ENCODE data around the gene KCNMB4. TPM values are rescaled to one million over a fixed set of nuclear protein-coding genes. Genes with fewer than 3 reads are reported as not detected.

KCNMB4 gene
- total and polyA plus RNA-seq, 2 donors (not counting 1 experiment from before 2014, with no cell fraction given) = 0.66 to 0.67 TPM

DNA sequence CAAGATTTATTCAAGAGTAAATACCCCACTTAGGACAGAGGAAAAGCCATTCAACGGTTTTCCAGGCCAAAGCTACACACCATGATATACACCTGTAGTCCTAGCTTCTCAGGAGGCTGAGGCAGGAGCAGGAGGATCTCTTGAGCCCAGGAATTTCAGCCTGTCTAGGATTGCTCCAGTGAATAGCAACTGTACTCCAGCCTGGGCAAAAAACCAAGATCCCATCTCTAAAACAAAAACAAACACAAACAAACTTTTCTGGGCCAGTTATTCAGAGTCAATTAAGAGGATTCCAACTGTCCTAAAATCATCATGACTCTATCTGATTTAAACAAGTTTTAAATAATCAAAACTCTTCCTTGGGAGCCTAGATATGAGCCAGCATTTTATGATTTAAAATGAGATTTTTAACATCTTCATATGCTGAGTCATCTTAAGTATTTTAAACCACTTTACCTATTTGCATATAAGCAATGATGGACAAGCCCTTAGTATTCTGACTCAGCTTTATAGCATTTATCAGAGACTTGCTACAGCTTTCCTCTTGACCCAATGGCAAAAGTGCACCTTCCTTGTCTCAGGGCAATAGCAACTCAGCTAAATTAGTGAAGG lies 77.1 kb downstream of the KCNMB4 start:
- no peak overlapping the region for H3K4me2 ChIP-seq (replicated peaks; ENCODE audit: low read depth, low read length, poor library complexity, severe bottlenecking)
- no peaks in the 10 kb centered on the region for H4K20me1 ChIP-seq (ENCODE audit: control insufficient read depth, insufficient read depth, low read length, poor library complexity, severe bottlenecking)
- no peaks in the 10 kb centered on the region for H3K27me3 ChIP-seq (replicated peaks in 1 of 4; ENCODE audit: control extremely low read depth in 1 of 4, control insufficient read depth in 3 of 4, insufficient read depth in 4 of 4, low read length in 3 of 4)
- peaks cover 0 to 2% (median 0%) of the 10 kb centered on the region in 3 donors for H3K9me3 ChIP-seq (ENCODE audit: control extremely low read depth in 1 of 3, control insufficient read depth in 2 of 3, insufficient read depth in 1 of 3, low read length in 2 of 3)
- no peak overlapping the region for H3K27ac ChIP-seq (ENCODE audit: low read length in 2 of 2)
- ChIA-PET CTCF (no interaction called here), POLR2A (no interaction called here)
- Mint-ChIP-seq H3K9me3 (ENCODE audit: insufficient read depth) (no peaks in the 10 kb centered on the region), H3K27me3 (no peaks in the 10 kb centered on the region), H3K4me1 (no peaks in the 10 kb centered on the region), H3K27ac (no peak overlapping the region), H3K4me3 (no peak overlapping the region)
- no peak overlapping the region for H3K9ac ChIP-seq (ENCODE audit: low read length)
- H3K79me2 ChIP-seq (ENCODE audit: control insufficient read depth, insufficient read depth, low read length) = no peaks in the 10 kb centered on the region
- H3K36me3 ChIP-seq (replicated peaks in 1 of 2; ENCODE audit: control extremely low read depth in 1 of 2, control insufficient read depth in 1 of 2, extremely low read depth in 1 of 2, insufficient read depth in 2 of 2, low read length in 1 of 2) = no peaks in the 10 kb centered on the region
- no peaks in the 10 kb centered on the region for H3K4me1 ChIP-seq (ENCODE audit: control insufficient read depth in 2 of 2, insufficient read depth in 2 of 2, low read length in 2 of 2)
- WGBS (ENCODE audit: insufficient coverage) = 0% methylated on average over 1 of the region's 1 CpG
- no peak overlapping the region for H3K4me3 ChIP-seq (ENCODE audit: control extremely low read depth in 1 of 5, extremely low read depth in 1 of 5, insufficient read depth in 1 of 5, low read depth in 2 of 5, low read length in 4 of 5)
- TF ChIP-seq, protein P1, sequence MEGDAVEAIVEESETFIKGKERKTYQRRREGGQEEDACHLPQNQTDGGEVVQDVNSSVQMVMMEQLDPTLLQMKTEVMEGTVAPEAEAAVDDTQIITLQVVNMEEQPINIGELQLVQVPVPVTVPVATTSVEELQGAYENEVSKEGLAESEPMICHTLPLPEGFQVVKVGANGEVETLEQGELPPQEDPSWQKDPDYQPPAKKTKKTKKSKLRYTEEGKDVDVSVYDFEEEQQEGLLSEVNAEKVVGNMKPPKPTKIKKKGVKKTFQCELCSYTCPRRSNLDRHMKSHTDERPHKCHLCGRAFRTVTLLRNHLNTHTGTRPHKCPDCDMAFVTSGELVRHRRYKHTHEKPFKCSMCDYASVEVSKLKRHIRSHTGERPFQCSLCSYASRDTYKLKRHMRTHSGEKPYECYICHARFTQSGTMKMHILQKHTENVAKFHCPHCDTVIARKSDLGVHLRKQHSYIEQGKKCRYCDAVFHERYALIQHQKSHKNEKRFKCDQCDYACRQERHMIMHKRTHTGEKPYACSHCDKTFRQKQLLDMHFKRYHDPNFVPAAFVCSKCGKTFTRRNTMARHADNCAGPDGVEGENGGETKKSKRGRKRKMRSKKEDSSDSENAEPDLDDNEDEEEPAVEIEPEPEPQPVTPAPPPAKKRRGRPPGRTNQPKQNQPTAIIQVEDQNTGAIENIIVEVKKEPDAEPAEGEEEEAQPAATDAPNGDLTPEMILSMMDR (IDR thresholded peaks at IDR 0.05) = no peak
- TF ChIP-seq EZH2 (IDR thresholded peaks at IDR 0.05; ENCODE audit: borderline replicate concordance, insufficient read depth, low read depth, low read length, poor library complexity, severe bottlenecking) = no peak
- ATAC-seq (ENCODE audit: low read depth) (no peak), DNase-seq (no peak)
- no peak overlapping the region for H2AFZ ChIP-seq (ENCODE audit: insufficient read depth, low read depth, low read length, poor library complexity, severe bottlenecking)
- intact Hi-C loops (cut with micrococcal nuclease) = no loop called here

DNA sequence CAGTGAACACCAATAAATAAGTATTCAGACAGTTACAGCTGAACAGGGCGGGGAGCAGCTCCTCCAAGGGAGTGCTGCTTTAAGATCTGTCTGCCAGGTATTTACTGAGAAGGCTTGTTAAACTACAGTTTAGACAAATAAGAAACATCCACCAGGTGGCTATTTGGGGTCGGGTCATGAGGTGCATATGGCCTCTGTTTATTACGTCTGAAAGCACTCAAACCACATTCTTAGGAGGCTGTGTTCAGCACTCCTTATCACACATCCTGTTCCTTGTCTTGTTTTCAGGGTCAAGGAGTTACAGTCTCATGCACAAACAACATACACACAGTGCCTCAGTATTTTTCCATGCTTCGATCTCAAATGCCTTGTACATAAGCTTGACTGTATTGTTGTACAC lies 78.8 kb downstream of the KCNMB4 start:
- intact Hi-C loops (cut with micrococcal nuclease) = no loop called here
- CTCF ChIA-PET = no interaction called here
- TF ChIP-seq, protein P1 (IDR thresholded peaks at IDR 0.05) = no peak
- no peak for TF ChIP-seq EZH2 (IDR thresholded peaks at IDR 0.05; ENCODE audit: borderline replicate concordance, insufficient read depth, low read depth, low read length, poor library complexity, severe bottlenecking)

More for the DNA sequence above, 78.8 kb downstream of the KCNMB4 start:
- Histone ChIP-seq H3K9me3 (ENCODE audit: control extremely low read depth in 1 of 3, control insufficient read depth in 2 of 3, insufficient read depth in 1 of 3, low read length in 2 of 3) (peaks cover 3 to 10% (median 3%) of the 10 kb centered on the region in 3 donors), H3K4me1 (ENCODE audit: control insufficient read depth in 2 of 2, insufficient read depth in 2 of 2, low read length in 2 of 2) (no peaks in the 10 kb centered on the region), H3K36me3 (replicated peaks in 1 of 2; ENCODE audit: control extremely low read depth in 1 of 2, control insufficient read depth in 1 of 2, extremely low read depth in 1 of 2, insufficient read depth in 2 of 2, low read length in 1 of 2) (no peaks in the 10 kb centered on the region), H3K79me2 (ENCODE audit: control insufficient read depth, insufficient read depth, low read length) (no peaks in the 10 kb centered on the region), H3K27ac (ENCODE audit: low read length in 2 of 2) (no peak overlapping the region), H3K4me3 (ENCODE audit: control extremely low read depth in 1 of 5, extremely low read depth in 1 of 5, insufficient read depth in 1 of 5, low read depth in 2 of 5, low read length in 4 of 5) (no peak overlapping the region), H2AFZ (ENCODE audit: insufficient read depth, low read depth, low read length, poor library complexity, severe bottlenecking) (no peak overlapping the region), H3K4me2 (replicated peaks; ENCODE audit: low read depth, low read length, poor library complexity, severe bottlenecking) (no peak overlapping the region), H3K9ac (ENCODE audit: low read length) (no peak overlapping the region), H4K20me1 (ENCODE audit: control insufficient read depth, insufficient read depth, low read length, poor library complexity, severe bottlenecking) (no peaks in the 10 kb centered on the region), H3K27me3 (replicated peaks in 1 of 4; ENCODE audit: control extremely low read depth in 1 of 4, control insufficient read depth in 3 of 4, insufficient read depth in 4 of 4, low read length in 3 of 4) (no peaks in the 10 kb centered on the region)
- ATAC-seq (ENCODE audit: low read depth) (no peak), DNase-seq (no peak)
- H3K4me3 Mint-ChIP-seq = no peak overlapping the region
- H3K27ac Mint-ChIP-seq = no peak overlapping the region
- H3K9me3 Mint-ChIP-seq (ENCODE audit: insufficient read depth) = peaks cover 6% of the 10 kb centered on the region
- POLR2A ChIA-PET = no interaction called here
- 47% methylated on average over 2 of the region's 4 CpGs for WGBS (ENCODE audit: insufficient coverage)
- no peaks in the 10 kb centered on the region for H3K27me3 Mint-ChIP-seq
- H3K4me1 Mint-ChIP-seq = no peaks in the 10 kb centered on the region

All from B cell (primary cell).